ENCODE measurements around the gene CCND1.

- no peak for TF ChIP-seq YY1 (IDR thresholded peaks at IDR 0.05; ENCODE audit: insufficient read depth, insufficient read length)
- no peak for TF ChIP-seq SUZ12 (IDR thresholded peaks at IDR 0.05; ENCODE audit: extremely low read depth, insufficient read depth, insufficient read length)
- no peak for TF ChIP-seq ZNF274 (IDR thresholded peaks at IDR 0.05; ENCODE audit: low read depth, low read length)
These were observed 16.7 kb upstream of the CCND1 start for GRCh38 chr11:69624293-69624692.
